OCI-LY1 (cell line): Measurements from ENCODE around the gene LRRC4.

Source experiments
- H2AFZ ChIP-seq: fragments of 200-600 bp; sonication (generic), shearing (Covaris generic); 2 replicates; pipeline ENCODE4 v1.6.0; 2014; ENCODE audit warnings: antibody characterized with exemption, mild to moderate bottlenecking, low read length
- H3F3A ChIP-seq: fragments of 200-600 bp; sonication (generic), shearing (Covaris generic); 2 replicates; pipeline ENCODE4 v1.6.0; 2014; ENCODE audit warnings: mild to moderate bottlenecking, antibody characterized with exemption, low read length, moderate library complexity; ENCODE audit not compliant: insufficient read depth
- H3K27ac ChIP-seq: fragments of 200-600 bp; sonication (generic); 2 replicates; pipeline ENCODE4 v1.5.1; 2014; ENCODE audit warnings: low read length, mixed run types, mild to moderate bottlenecking, low read depth; ENCODE audit not compliant: poor library complexity, severe bottlenecking
- H3K27me3 ChIP-seq: fragments of 200-600 bp; sonication (generic); 2 replicates; pipeline ENCODE4 v1.6.0; 2014; ENCODE audit warnings: antibody characterized with exemption, mild to moderate bottlenecking, low read length, moderate library complexity; ENCODE audit not compliant: insufficient read depth
- H3K36me3 ChIP-seq: fragments of 200-600 bp; sonication (generic); 2 replicates; pipeline ENCODE4 v1.6.1; 2014; ENCODE audit warnings: mild to moderate bottlenecking, antibody characterized with exemption, low read length, moderate library complexity, mixed read lengths; ENCODE audit not compliant: insufficient read depth
- H3K4me1 ChIP-seq: fragments of 200-600 bp; sonication (generic); 2 replicates; pipeline ENCODE4 v1.5.1; 2014; ENCODE audit warnings: mild to moderate bottlenecking, low read length, moderate library complexity; ENCODE audit not compliant: insufficient read depth, severe bottlenecking
- H3K4me2 ChIP-seq: fragments of 200-600 bp; sonication (generic), shearing (Covaris generic); 2 replicates; pipeline ENCODE4 v1.6.1; 2014; ENCODE audit warnings: low read length
- H3K4me3 ChIP-seq: fragments of 200-600 bp; sonication (generic); 2 replicates; pipeline ENCODE4 v1.5.1; 2014; ENCODE audit warnings: low read length, low read depth, mild to moderate bottlenecking, mixed read lengths; ENCODE audit not compliant: poor library complexity, severe bottlenecking
- H3K79me2 ChIP-seq: fragments of 200-600 bp; shearing (Covaris generic); 2 replicates; pipeline ENCODE4 v1.6.1; 2016; ENCODE audit warnings: mixed run types, low read length, mixed read lengths; ENCODE audit not compliant: insufficient read depth
- H3K9ac ChIP-seq: fragments of 200-600 bp; sonication (generic), shearing (Covaris generic); 2 replicates; pipeline ENCODE4 v1.6.1; 2014; ENCODE audit warnings: mild to moderate bottlenecking, low read length, mixed read lengths
- H3K9me2 ChIP-seq: fragments of 200-600 bp; sonication (generic), shearing (Covaris generic); 2 replicates; pipeline ENCODE4 v1.6.1; 2014; ENCODE audit warnings: low read depth, mild to moderate bottlenecking, low read length, mixed read lengths
- H3K9me3 ChIP-seq: fragments of 200-600 bp; shearing (Covaris generic); 2 replicates; pipeline ENCODE4 v1.6.1; 2014; ENCODE audit warnings: low read length, mixed read lengths
- H4K20me1 ChIP-seq: fragments of 200-600 bp; sonication (generic), shearing (Covaris generic); 2 replicates; pipeline ENCODE4 v1.6.0; 2016; ENCODE audit warnings: mild to moderate bottlenecking, low read length; ENCODE audit not compliant: insufficient read depth
- CTCF ChIP-seq: fragments of 200-600 bp; sonication (generic), shearing (Covaris generic); IDR thresholded peaks from 2 replicates; pipeline ENCODE4 v1.5.1; 2017; ENCODE audit warnings: mild to moderate bottlenecking, antibody characterized with exemption, low read length, moderate library complexity, mixed read lengths
- EZH2 ChIP-seq: fragments of 200-600 bp; sonication (generic), shearing (Covaris generic); IDR thresholded peaks from 2 replicates; pipeline ENCODE4 v1.8.0; 2017; ENCODE audit warnings: borderline replicate concordance, mixed run types, mild to moderate bottlenecking, antibody characterized with exemption, low read length, moderate library complexity, mixed read lengths

LRRC4 gene

GRCh38 chr7:128076796-128077271 lies 45.6 kb upstream of the LRRC4 start:
- Histone ChIP-seq H3K4me1 (no peaks in the 10 kb centered on the region), H4K20me1 (no peaks in the 10 kb centered on the region), H3K9me3 (no peaks in the 10 kb centered on the region), H2AFZ (no peak overlapping the region), H3K36me3 (peaks cover 22% of the 10 kb centered on the region; the same call in 1 of the 2 replicates), H3F3A (no peaks in the 10 kb centered on the region), H3K9ac (no peak overlapping the region), H3K4me2 (no peak overlapping the region), H3K9me2 (no peaks in the 10 kb centered on the region), H3K27me3 (no peaks in the 10 kb centered on the region), H3K27ac (no peak overlapping the region), H3K4me3 (no peak overlapping the region), H3K79me2 (no peaks in the 10 kb centered on the region)
- TF ChIP-seq CTCF (no peak), EZH2 (no peak)

DNA sequence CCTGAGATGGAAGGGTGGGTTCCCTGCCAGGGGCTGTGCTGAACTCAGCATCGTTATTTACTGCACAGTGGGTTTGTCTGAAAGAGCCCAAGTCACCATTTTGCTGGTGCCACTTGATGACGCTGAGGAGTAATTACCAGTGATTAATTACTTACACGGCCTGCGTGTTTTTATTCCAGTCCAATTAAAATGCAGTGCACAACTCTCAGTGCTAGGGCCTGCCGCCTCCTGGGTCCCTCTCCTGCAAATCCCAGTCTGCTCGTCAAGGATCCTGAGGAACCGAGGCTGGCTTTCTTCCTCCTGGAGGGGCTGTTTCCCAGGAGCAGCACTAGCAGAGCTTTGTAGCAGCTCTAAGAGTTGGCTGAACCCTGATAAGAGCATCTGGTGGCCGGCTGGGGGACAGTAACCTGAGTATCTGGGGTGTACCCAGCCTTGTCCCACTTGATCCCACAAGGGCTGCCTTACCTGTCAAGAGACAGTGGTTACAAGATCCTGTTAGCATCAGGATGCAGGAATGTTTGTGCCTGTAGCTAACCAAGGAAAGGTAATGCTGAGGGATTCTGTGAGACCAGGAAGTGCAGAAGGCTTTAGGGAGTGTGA lies 45.1 kb upstream of the LRRC4 start:
- no peak for TF ChIP-seq CTCF
- no peak for TF ChIP-seq EZH2
- no peak overlapping the region for H3K9ac ChIP-seq
- H3K4me3 ChIP-seq = no peak overlapping the region
- H3F3A ChIP-seq = no peaks in the 10 kb centered on the region
- no peaks in the 10 kb centered on the region for H3K27me3 ChIP-seq
- no peaks in the 10 kb centered on the region for H3K4me1 ChIP-seq
- no peak overlapping the region for H3K4me2 ChIP-seq
- H3K79me2 ChIP-seq = no peaks in the 10 kb centered on the region
- no peaks in the 10 kb centered on the region for H3K9me3 ChIP-seq
- H4K20me1 ChIP-seq = no peaks in the 10 kb centered on the region
- no peak overlapping the region for H3K27ac ChIP-seq
- H3K36me3 ChIP-seq = peaks cover 16% of the 10 kb centered on the region; the same call in 1 of the 2 replicates
- no peaks in the 10 kb centered on the region for H3K9me2 ChIP-seq
- no peak overlapping the region for H2AFZ ChIP-seq

GRCh38 chr7:128075242-128076095 lies 44.2 kb upstream of the LRRC4 start:
- H3K27me3 ChIP-seq = no peaks in the 10 kb centered on the region
- no peaks in the 10 kb centered on the region for H3K4me1 ChIP-seq
- no peak overlapping the region for H3K27ac ChIP-seq
- no peaks in the 10 kb centered on the region for H4K20me1 ChIP-seq
- H3K4me2 ChIP-seq = no peak overlapping the region
- H3K9ac ChIP-seq = no peak overlapping the region
- no peaks in the 10 kb centered on the region for H3K9me2 ChIP-seq
- H3F3A ChIP-seq = no peaks in the 10 kb centered on the region
- no peaks in the 10 kb centered on the region for H3K79me2 ChIP-seq
- peaks cover 14% of the 10 kb centered on the region; the same call in 1 of the 2 replicates for H3K36me3 ChIP-seq
- H2AFZ ChIP-seq = no peak overlapping the region
- H3K9me3 ChIP-seq = no peaks in the 10 kb centered on the region
- no peak overlapping the region for H3K4me3 ChIP-seq
- no peak for TF ChIP-seq EZH2
- TF ChIP-seq CTCF = no peak
